Measurements from ENCODE around the gene LAGE3. TPM values are rescaled to one million over a fixed set of nuclear protein-coding genes. Genes with fewer than 3 reads are reported as not detected.

LAGE3 gene
- total RNA-seq, 1 donor from 2014 or later = 52.5 TPM

DNA sequence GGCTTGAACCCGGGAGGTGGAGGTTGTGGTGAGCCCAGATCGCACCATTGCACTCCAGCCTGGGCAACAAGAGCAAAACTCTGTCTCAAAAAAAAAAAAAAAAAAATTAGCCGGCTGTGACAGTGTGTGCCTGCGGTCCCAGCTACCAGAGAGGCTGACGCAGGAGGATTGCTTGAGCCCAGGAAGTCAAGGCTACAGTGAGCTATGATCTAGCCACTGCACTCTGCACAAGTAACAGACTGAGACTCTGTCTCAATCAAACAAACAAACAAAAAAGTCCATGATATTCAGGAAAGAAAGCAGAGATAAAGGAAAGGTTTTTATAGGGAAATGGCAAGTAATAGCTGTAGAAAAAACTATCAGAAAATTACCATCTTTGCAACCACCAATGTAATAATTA lies 2.1 kb upstream of the LAGE3 start:
- intact Hi-C loops (cut with micrococcal nuclease) = no loop called here

DNA sequence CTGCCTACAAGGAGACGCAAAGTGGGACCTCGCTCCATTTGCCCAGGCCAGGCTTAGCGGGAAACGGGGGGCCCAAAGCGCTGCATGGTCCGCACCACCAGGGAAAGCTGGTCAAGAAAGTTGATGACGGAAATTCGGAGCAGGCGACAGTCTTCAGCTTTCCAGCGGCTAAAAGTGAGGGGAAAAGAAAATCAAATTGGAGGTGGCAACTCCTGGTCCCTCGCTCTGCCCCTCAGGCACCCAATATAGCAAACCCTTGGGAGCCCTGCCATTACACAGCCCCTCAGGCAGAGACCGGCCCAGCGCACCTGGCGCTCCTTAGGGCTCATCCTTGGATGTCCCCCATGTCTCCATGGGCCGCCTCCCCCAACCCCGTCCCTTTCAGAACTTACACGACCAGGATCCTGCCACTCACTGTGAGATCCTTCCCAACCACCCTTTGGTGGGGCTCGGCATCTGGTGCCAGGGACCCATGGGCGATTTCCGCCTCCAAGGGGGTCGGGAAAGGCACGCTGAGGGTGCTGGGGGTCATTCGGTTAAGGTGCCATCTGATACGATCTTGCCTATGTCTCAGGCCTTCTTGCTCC lies 1.1 kb downstream of the LAGE3 start:
- intact Hi-C loops (cut with micrococcal nuclease) = loop anchor here (5.0 kb wide), 3 partner anchors 36 to 756 kb away; partner anchors contain the start of genes ABCD1, BCAP31, FAM50A and TAFAZZIN

DNA sequence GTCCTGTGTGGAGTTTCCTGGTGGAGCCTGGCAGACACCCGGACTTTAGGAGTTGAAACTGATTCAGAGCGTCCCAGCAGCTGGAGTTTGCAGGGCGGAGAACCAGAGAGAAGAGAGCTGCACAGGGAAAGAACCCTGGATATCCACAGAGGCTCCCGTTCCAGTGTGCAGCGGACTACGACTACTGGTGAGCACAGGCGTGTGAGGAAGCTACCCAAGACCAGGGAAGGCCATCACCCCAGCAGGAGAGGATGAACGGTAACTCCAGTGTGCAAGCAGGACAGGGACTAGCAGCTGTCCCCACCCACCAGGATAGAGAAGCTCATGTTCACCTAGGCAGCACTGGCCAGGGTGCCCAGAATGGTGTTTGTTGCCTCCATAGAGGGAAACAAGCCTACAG lies 2.3 kb downstream of the LAGE3 start:
- intact Hi-C loops (cut with micrococcal nuclease) = loop anchor here (5.0 kb wide), 3 partner anchors 35 to 755 kb away; partner anchors contain the start of genes ABCD1, BCAP31, FAM50A and TAFAZZIN

DNA sequence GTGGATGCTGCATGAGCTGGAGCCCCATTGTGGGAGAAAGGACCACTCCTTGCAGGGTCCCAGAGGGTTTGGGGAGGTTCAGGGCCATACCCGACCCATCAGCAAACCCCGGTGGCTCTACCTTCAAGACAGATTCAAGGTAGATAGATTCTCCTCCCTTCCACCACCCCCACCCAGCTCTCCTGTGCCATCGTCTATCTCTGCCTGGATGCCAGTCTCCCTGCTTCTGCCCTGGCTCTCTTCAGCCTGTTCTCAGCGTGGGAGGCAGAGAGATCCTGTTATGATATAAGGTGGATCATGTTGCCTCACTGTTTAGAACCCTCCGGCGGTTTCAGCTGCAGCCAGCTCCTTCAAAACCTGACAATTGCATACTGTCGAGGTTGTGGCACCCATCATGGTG lies 5.4 kb downstream of the LAGE3 start:
- intact Hi-C loops (cut with micrococcal nuclease) = no loop called here

DNA sequence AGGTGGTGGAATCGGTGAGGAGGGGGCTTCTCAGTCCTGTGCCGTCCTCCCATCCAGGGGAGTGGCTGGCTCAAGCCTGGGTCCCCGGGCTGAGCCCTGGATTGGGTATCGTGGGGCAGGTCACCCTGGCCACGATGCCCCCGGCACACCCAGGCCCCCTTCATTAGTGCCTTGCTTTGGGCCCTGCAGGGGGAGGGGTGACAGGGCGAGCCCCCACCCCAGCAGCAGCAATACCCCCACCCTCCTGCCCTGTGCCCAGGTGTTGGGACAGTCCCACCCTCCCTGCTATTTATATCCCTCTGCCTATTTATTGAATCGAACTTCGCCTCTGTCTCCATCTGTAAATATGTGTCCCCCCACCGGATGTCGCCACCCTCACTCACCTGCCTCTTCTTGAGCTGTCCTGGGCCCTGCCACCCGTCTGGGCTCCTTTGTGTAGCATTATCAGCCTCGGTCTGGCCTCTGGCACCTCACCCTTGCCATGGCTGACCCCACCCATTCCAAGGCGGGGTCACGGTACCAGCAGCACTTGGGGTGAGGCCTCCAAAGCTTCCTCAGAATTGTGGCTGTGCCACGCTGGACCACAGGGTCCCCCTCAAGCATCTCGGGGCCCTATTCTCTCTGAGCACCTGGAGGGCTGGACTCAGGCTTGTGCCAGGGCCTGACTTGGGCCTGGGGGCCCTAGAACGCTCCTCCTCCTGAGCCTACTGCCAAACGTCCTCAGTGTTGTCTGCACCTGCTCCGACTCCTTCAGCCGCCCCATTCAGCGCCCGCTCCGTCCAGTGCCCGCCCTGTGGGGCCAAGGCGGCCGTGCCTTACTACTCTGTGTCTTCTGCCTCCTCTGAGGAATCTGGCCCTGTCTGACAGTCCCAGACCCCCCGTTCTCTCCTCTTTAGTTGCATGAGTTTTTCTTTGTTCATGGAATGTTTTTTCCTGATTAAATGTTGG lies 6.1 kb downstream of the LAGE3 start:
- intact Hi-C loops (cut with micrococcal nuclease) = no loop called here

DNA sequence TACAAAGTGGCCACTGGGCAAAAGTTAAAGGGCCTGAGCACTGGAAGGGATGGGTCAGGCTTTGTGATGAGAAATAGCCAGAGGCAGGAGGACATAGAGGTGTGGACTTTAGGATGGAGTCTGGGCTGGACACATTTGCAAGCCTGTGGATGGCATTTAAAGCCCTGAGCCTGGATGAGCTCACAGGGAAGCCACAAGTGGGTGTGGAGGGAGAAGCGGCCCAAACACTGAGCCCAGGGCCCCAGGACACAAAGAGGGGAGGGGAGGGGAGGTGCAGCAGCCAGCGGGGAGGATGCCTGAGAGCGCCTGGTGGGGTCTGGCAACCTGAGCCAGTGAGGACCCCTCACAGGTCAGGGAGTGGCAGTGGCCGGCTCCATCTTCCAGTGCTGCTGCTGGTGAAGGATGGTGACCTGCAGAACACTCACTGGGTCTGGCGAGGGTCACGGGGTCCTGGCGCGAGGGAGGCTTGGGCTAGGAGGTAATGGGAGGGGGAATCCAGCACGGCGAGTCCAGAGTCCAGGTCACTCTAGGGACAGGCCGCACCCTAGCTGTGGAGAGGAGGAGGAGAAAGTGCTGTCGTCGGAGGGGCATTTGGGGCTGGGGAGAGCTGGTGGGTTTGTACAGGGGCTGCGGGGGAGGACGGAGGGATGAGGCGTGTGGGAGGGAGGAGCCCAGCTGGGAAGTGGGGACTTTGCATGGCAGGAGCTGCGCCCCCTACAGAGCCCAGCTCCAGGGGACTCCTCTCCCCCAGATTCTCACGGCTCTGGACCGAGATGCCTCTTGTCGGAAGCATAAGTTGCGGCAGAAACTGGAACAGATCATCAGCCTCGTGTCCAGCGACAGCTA lies 7.0 kb downstream of the LAGE3 start:
- intact Hi-C loops (cut with micrococcal nuclease) = no loop called here

DNA sequence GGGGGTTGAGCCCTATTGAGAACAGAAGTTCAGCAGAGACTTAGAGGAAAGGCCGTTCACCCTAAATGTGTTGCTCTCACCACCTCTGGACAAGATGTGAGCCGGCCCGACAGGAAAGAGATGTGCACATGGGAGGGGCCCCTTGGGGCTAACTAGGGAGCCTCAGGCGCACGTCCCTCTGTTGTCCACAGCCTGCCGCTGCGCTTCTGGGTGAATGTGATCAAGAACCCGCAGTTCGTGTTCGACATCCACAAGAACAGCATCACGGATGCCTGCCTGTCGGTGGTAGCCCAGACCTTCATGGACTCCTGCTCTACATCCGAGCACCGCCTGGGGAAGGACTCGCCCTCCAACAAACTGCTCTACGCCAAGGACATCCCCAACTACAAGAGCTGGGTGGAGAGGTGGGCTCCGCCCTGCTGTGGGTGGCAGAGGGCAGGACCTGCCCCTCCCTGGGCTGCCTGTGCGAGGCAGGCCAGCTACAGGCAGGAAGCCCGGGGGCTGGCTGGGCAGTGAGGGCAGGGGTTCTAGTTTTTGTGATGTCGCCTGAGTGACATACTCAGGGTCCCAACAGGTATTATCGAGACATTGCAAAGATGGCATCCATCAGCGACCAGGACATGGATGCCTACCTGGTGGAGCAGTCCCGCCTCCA lies 8.0 kb downstream of the LAGE3 start:
- intact Hi-C loops (cut with micrococcal nuclease) = no loop called here

DNA sequence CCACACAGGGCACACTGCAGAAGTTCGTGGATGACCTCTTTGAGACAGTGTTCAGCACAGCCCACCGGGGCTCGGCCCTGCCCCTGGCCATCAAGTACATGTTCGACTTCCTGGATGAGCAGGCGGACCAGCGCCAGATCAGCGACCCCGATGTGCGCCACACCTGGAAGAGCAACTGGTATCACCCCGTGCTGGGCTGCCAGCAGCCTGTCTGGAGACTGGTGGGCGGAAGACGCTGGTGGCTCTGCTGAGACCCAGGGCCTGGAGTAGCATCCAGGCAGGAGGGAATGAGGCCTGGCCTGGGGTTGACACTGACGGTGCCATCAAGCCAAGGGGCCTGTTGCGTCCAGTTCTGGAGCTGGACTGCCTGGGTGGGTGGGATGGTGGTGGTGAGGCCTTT lies 8.6 kb downstream of the LAGE3 start:
- intact Hi-C loops (cut with micrococcal nuclease) = no loop called here

DNA sequence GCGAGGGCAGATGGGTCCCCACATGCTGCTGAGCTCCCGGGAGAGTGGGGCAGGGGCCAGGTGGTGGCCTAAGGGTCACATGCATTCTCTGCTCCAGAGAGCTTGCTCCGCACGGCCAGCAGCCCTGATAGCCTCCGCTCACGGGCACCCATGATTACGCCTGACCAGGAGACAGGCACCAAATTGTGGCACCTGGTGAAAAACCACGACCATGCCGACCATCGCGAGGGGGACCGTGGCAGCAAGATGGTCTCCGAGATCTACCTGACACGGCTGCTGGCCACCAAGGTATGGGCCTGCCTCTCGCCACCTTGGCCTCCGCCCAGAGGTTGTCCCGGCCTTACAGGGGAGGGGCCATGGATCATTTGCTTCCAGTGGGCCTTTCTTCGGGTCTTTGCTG lies 9.2 kb downstream of the LAGE3 start:
- intact Hi-C loops (cut with micrococcal nuclease) = no loop called here

DNA sequence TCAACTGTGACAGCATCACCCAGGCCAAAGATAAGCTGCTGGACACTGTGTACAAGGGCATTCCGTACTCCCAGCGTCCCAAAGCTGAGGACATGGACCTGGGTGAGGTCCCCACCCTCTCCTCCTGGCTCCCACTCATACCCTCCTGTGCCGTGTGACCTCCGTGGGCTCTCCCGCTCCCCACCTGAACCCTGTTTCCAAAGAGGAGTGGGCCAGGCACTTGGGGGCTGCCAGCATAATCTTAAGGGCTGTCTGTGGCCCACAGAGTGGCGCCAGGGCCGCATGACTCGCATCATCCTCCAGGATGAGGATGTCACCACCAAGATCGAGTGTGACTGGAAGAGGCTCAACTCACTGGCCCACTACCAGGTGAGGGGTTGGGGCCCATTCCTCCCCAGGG lies 10.0 kb downstream of the LAGE3 start:
- intact Hi-C loops (cut with micrococcal nuclease) = no loop called here

DNA sequence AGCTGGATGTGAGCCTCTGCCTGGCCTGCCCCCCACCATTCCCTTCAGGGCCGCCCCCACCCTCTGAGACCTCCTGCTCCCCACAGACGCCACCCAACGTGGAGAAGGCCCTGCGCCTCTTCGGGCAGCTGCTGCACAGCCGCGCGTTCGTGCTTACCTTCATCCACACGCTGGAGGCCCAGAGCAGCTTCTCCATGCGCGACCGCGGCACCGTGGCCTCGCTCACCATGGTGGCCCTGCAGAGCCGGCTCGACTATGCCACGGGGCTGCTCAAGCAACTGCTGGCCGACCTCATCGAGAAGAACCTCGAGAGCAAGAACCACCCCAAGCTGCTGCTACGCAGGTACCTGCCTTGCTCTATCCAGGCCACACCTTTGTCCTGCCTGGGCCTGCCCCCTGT lies 10.9 kb downstream of the LAGE3 start:
- intact Hi-C loops (cut with micrococcal nuclease) = no loop called here

DNA sequence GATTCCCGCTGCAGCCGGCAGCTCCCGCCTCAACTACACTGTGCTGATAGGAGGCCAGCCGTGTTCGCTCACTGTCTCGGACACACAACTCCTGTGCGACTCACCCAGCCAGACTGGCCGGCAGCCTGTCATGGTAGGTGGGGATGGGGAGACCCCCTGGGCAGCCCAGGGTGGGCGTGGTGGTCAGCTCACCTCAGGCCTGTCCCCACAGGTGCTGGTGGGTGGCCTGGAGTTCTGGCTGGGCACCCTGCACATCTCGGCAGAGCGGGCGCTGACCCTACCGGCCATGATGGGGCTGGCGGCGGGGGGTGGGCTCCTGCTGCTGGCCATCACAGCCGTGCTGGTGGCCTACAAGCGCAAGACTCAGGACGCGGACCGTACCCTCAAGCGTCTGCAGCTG lies 11.5 kb downstream of the LAGE3 start:
- intact Hi-C loops (cut with micrococcal nuclease) = no loop called here

DNA sequence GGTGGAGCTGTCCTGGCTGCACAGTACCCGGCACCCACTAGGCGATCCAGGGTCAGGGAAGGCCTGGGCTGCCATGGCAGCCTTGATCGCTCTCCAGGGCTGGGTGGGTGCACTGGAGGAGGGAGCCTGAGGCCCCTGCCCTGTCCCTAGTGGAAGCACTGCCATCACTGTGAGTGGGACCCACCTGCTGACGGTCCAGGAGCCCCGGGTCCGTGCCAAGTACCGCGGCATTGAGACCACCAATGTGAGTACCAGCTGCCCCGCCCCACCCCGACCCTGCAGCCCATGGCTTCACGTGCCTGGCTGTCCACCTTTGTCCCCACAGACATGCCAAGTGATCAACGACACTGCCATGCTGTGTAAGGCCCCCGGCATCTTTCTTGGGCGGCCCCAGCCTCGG lies 12.2 kb downstream of the LAGE3 start:
- intact Hi-C loops (cut with micrococcal nuclease) = no loop called here

DNA sequence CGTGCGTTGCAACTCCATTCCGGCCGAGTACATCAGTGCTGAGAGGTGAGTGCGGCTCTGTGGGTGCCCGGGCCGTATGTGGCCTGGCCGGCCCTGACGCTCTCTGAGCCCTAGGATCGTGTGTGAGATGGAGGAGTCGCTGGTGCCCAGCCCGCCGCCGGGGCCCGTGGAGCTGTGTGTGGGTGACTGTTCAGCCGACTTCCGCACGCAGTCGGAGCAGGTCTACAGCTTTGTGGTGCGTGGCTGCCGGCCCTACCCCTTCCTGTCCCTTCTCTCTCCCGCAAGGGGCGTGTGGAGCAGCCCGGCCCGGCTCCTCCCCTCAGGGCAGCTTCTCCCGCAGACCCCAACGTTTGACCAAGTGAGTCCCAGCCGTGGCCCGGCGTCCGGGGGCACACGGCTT lies 13.0 kb downstream of the LAGE3 start:
- intact Hi-C loops (cut with micrococcal nuclease) = no loop called here

DNA sequence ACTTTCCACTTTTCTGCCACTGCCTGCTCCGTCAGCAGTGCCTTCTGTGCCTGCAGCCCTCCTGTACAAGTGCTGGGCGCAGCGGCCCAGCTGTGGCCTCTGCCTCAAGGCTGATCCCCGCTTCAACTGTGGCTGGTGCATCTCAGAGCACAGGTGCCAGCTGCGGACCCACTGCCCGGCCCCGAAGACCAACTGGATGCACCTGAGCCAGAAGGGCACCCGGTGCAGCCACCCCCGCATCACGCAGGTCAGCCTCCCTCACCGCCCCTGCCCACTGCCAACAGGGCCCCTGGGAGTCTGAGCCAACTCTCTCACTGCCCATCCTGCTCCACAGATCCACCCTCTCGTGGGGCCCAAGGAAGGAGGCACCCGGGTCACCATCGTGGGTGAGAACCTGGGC lies 13.5 kb downstream of the LAGE3 start:
- intact Hi-C loops (cut with micrococcal nuclease) = no loop called here

DNA sequence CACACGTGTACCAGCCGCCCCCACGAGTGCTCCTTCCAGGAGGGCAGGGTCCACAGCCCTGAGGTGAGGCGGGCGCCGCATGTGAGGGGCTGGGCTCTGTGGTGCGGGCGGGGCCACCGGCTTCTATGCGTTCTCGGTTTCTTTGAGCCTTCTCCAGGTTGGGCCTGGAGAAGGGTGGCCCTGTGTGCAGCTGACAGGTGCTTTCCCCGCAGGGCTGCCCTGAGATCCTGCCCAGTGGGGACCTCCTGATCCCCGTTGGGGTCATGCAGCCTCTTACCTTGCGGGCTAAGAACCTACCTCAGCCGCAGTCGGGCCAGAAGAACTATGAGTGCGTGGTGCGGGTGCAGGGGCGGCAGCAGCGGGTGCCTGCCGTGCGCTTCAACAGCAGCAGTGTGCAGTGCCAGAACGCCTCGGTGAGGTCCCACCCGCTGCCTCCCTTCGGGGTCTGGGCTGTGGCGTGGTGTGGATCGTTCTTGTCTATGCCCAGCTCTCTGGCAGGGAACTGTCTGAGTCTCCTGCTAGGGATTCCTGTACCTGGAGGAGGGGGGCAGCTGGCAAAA lies 14.2 kb downstream of the LAGE3 start:
- intact Hi-C loops (cut with micrococcal nuclease) = no loop called here

DNA sequence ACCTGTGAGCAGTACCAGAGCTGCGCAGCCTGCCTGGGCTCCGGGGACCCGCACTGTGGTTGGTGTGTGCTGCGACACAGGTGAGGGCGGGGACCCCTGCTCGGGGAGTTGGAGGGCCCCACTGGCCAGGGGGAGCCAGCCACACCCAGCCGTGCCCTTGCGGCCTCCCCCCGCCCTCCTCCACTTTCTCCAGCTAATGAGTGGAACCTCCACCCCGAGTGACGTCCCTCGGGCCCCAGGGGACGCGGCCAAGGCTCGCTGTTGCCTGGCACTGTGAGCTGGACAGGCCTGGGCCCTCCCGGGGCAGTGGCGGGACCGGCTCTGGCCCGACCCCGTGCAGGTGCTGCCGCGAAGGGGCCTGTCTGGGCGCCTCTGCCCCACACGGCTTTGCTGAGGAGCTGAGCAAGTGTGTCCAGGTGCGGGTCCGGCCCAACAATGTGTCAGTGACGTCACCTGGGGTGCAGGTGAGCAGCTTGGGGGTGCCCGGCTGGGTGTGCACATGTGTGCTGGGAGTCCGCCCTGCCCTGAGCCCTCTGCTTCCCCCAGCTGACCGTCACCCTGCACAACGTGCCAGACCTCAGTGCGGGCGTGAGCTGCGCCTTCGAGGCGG lies 15.4 kb downstream of the LAGE3 start:
- intact Hi-C loops (cut with micrococcal nuclease) = no loop called here

DNA sequence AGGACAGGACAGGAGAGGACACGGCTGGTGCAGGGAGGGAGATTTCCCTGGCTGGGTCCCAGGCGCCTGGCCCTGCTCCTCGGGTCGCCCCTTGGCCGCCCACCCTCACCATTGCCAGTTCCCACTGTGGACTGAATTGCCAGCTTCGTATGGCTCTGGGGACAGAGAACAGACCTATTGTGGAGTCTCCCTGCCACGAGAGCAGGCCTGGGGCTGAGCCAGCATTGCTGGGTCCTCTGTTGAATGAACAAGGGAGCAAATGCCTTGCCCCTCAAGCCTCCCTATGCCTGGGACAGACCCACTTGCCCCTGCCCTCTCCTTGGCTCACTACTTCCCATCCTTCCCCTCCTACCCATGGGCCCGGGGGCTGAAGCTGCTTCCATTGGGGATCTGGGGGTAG lies 16.7 kb downstream of the LAGE3 start:
- intact Hi-C loops (cut with micrococcal nuclease) = no loop called here

DNA sequence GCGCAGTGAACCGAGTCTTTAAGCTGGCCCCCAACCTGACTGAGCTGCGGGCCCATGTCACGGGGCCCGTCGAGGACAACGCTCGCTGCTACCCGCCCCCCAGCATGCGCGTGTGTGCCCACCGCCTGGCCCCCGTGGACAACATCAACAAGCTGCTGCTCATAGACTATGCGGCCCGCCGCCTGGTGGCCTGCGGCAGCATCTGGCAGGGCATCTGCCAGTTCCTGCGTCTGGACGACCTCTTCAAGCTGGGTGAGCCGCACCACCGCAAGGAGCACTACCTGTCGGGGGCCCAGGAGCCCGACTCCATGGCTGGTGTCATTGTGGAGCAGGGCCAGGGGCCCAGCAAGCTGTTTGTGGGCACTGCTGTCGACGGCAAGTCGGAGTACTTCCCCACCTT lies 18.8 kb downstream of the LAGE3 start:
- intact Hi-C loops (cut with micrococcal nuclease) = no loop called here

DNA sequence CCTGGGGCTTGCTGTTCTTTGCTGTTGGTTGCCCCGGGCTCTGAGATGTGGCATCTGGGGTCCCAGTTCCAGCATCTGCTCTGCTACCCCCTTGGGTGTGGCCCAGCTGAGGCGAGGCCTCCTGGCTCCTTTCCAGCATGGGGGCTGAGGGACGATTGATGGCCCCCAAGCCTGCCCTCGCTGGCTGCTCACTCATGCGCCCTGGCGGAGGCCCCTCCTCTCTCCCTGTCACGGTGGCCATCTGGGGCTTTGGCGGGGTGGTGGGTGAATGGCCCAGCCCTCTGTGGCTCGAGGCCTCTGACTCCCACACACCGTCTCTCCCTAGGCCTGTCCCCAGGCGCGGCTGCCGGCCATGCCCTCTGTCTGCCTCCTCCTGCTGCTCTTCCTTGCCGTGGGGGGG lies 19.2 kb downstream of the LAGE3 start:
- intact Hi-C loops (cut with micrococcal nuclease) = loop anchor here (2.0 kb wide), 2 partner anchors 31 kb away; partner anchors contain the start of genes ATP6AP1 and SLC10A3

Measured in T-helper 2 cell treated with Interferon-gamma antibody and Interleukin-4, amounts not matched to agents 100 ng/mL and 5 ng/mL, for 36 hours (primary cell).